ENCODE data around the gene CREB3L4.
"Not testable (repeated sequence)": the region's sequence is repeated elsewhere in the genome, so short reads cannot be mapped to it uniquely, and the experiment has no call there.

DNA sequence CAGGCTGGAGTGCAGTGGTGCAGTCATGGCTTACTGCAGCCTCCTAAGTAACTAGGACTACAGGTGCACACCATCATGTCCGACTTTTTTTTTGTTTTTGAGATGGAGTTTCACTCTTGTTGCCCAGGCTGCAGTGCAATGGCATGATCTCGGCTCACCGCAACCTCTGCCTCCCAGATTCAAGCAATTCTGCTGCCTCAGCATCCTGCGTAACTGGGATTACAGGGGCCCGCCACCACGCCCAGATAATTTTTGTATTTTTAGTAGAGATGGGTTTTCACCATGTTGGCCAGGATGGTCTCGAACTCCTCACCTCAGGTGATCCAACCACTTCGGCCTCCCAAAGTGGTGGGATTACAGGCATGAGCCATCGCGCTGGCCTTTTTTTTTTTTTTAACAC is 29.2 kb downstream of the CREB3L4 start:
- TF ChIP-seq, protein P1, sequence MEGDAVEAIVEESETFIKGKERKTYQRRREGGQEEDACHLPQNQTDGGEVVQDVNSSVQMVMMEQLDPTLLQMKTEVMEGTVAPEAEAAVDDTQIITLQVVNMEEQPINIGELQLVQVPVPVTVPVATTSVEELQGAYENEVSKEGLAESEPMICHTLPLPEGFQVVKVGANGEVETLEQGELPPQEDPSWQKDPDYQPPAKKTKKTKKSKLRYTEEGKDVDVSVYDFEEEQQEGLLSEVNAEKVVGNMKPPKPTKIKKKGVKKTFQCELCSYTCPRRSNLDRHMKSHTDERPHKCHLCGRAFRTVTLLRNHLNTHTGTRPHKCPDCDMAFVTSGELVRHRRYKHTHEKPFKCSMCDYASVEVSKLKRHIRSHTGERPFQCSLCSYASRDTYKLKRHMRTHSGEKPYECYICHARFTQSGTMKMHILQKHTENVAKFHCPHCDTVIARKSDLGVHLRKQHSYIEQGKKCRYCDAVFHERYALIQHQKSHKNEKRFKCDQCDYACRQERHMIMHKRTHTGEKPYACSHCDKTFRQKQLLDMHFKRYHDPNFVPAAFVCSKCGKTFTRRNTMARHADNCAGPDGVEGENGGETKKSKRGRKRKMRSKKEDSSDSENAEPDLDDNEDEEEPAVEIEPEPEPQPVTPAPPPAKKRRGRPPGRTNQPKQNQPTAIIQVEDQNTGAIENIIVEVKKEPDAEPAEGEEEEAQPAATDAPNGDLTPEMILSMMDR (conservative IDR thresholded peaks at IDR 0.05 in 1 of 2, IDR thresholded peaks at IDR 0.05 in 1 of 2; ENCODE audit: extremely low read depth in 1 of 2, insufficient read depth in 1 of 2, low read depth in 1 of 2, low read length in 2 of 2) = not testable (repeated sequence)
- not testable (repeated sequence) for TF ChIP-seq EZH2 (IDR thresholded peaks at IDR 0.05; ENCODE audit: borderline replicate concordance, low read length)
